ENCODE data around the gene POLR3A. TPM values are rescaled to one million over a fixed set of nuclear protein-coding genes. Genes with fewer than 3 reads are reported as not detected.

The POLR3A gene
- total RNA-seq, 1 experiment from 2014 or later: 38.0 TPM

DNA sequence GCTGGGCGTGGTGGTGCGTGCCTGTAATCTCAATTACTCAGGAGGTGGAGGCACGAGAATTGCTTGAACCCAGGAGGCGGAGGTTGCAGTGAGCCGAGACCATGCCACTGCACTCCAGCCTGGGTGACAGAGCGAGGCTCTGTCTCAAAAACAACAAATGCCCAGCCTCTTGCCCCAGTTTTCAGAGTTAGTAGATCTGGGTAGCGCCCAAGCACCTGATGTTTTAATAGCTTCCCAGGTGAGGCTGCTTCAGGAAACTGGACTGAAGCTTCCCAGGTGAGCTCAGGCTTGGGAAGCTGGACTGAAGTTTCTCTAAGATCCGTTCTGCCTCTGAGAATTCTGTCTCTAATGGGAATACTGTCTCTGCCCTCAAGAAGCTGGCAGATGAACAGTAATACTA, 16.5 kb upstream of the POLR3A start:
- Histone ChIP-seq H2BK120ac (ENCODE audit: low read depth, low read length, poor library complexity, severe bottlenecking) (no peak overlapping the region), H4K5ac (ENCODE audit: insufficient read length, low read depth, low read length) (no peak overlapping the region), H3K9me3 (ENCODE audit: control insufficient read depth, low read depth, low read length) (no peaks in the 10 kb centered on the region), H3K14ac (ENCODE audit: insufficient read depth, low read length) (no peak overlapping the region), H3K4me1 (ENCODE audit: insufficient read depth, low read length) (no peaks in the 10 kb centered on the region; the same call in 1 of the 2 replicates), H3K23ac (ENCODE audit: insufficient read length, low read depth, low read length) (no peak overlapping the region), H3K79me1 (ENCODE audit: insufficient read depth, low read depth, low read length, poor library complexity, severe bottlenecking) (no peaks in the 10 kb centered on the region), H2BK15ac (ENCODE audit: low read depth, low read length) (no peak overlapping the region), H4K20me1 (ENCODE audit: control insufficient read depth, insufficient read depth, insufficient read length) (peaks cover 3% of the 10 kb centered on the region), H3T11ph (ENCODE audit: low read length) (no peak overlapping the region), H4K91ac (ENCODE audit: insufficient read length, low read depth, low read length) (no peak overlapping the region), H4K8ac (replicated peaks; ENCODE audit: insufficient read length, low read depth, low read length) (no peak overlapping the region), H3K18ac (ENCODE audit: insufficient read length, low read depth, low read length) (no peak overlapping the region), H3K4ac (ENCODE audit: low read depth, low read length) (no peak overlapping the region), H2BK20ac (ENCODE audit: low read depth, low read length, poor library complexity, severe bottlenecking) (no peak overlapping the region), H3K23me2 (ENCODE audit: insufficient read length, low read depth, low read length, poor library complexity, severe bottlenecking) (no peaks in the 10 kb centered on the region), H2BK12ac (ENCODE audit: insufficient read length, low read depth, low read length) (no peak overlapping the region), H3K4me2 (ENCODE audit: insufficient read depth, insufficient read length, low read length) (no peak overlapping the region), H2AFZ (ENCODE audit: low read length) (no peak overlapping the region), H2AK5ac (ENCODE audit: insufficient read length, low read length) (no peak overlapping the region), H3K79me2 (ENCODE audit: insufficient read depth, low read length) (no peaks in the 10 kb centered on the region), H3K27ac (ENCODE audit: insufficient read length, low read depth, low read length) (no peak overlapping the region), H3K27me3 (ENCODE audit: insufficient read depth, low read length) (no peaks in the 10 kb centered on the region), H2BK5ac (ENCODE audit: insufficient read length, low read length) (no peak overlapping the region), H3K9ac (ENCODE audit: extremely low read depth, insufficient read length, low read length) (no peak overlapping the region), H3K56ac (ENCODE audit: insufficient read length, low read depth, low read length) (no peak overlapping the region)
- WGBS (ENCODE audit: extremely low coverage, insufficient read length, low lambda C conversion rate): no CpG with 5 or more reads among the region's 8 CpGs
- peaks cover 33 to 35% of the 10 kb centered on the region in 2 experiments for H3K4me1 Mint-ChIP-seq
- no peak overlapping the region for H3K4me3 Mint-ChIP-seq
- H3K36me3 Mint-ChIP-seq (ENCODE audit: insufficient read depth in 1 of 3, low read depth in 3 of 3): peaks cover 16 to 27% (median 20%) of the 10 kb centered on the region in 3 experiments; a peak in 6 of 7 replicates
- no peak for DNase-seq
- H3K27me3 Mint-ChIP-seq (ENCODE audit: low read depth): no peaks in the 10 kb centered on the region; the same call in 1 of the 2 replicates
- TF ChIP-seq, protein P1, sequence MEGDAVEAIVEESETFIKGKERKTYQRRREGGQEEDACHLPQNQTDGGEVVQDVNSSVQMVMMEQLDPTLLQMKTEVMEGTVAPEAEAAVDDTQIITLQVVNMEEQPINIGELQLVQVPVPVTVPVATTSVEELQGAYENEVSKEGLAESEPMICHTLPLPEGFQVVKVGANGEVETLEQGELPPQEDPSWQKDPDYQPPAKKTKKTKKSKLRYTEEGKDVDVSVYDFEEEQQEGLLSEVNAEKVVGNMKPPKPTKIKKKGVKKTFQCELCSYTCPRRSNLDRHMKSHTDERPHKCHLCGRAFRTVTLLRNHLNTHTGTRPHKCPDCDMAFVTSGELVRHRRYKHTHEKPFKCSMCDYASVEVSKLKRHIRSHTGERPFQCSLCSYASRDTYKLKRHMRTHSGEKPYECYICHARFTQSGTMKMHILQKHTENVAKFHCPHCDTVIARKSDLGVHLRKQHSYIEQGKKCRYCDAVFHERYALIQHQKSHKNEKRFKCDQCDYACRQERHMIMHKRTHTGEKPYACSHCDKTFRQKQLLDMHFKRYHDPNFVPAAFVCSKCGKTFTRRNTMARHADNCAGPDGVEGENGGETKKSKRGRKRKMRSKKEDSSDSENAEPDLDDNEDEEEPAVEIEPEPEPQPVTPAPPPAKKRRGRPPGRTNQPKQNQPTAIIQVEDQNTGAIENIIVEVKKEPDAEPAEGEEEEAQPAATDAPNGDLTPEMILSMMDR (conservative IDR thresholded peaks at IDR 0.05): no peak
- no peaks in the 10 kb centered on the region for H3K9me3 Mint-ChIP-seq
- H3K27ac Mint-ChIP-seq: no peak overlapping the region
